NK-92 (cell line): Measurements from ENCODE around the gene STRA8.

Source experiments
- DNase-seq: peaks from one replicate; lab custom pipeline; 2025; ENCODE audit not compliant: unreplicated experiment; lab: John Stamatoyannopoulos, UW

STRA8 gene, protein sequence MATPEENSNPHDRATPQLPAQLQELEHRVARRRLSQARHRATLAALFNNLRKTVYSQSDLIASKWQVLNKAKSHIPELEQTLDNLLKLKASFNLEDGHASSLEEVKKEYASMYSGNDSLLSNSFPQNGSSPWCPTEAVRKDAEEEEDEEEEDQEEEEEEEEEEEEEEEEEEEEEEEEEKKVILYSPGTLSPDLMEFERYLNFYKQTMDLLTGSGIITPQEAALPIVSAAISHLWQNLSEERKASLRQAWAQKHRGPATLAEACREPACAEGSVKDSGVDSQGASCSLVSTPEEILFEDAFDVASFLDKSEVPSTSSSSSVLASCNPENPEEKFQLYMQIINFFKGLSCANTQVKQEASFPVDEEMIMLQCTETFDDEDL

GRCh38 chr7:135233570-135233969 lies at the start of gene STRA8:
Gene STRA8, plus strand, starts transcription at chr7:135233838. Its CDS starts 6,687 bp downstream, at chr7:135240525.
- DNase-seq = no peak

DNA sequence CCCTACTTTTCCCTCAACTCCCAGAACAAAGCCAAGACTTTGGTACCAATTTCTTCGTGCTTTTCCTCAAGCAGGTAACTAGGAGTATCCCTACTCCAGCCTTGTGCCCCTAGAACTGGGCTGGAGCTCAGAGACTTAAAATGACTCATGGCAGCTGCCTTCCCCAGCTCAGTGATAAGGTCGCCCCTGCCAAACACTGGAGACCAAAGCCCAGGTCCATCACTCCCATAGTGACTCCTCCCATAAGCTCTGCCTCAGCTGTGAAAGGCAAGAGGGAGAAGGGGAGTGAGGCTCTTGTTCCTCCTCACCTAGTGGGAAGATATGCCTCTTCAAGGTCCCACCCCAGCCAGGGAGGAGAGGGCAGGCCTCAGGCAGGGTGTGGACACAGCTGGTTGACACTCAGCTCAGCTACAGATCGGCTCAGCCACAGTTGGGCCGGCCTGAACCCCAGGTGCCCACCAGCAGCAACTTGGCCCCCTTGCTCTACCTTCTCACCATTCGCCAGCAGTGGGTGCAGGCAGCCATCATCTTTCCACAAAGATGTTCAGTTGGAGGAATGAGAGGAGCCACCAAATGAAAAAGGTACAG lies 49.3 kb upstream of the STRA8 start:
- no peak for DNase-seq

DNA sequence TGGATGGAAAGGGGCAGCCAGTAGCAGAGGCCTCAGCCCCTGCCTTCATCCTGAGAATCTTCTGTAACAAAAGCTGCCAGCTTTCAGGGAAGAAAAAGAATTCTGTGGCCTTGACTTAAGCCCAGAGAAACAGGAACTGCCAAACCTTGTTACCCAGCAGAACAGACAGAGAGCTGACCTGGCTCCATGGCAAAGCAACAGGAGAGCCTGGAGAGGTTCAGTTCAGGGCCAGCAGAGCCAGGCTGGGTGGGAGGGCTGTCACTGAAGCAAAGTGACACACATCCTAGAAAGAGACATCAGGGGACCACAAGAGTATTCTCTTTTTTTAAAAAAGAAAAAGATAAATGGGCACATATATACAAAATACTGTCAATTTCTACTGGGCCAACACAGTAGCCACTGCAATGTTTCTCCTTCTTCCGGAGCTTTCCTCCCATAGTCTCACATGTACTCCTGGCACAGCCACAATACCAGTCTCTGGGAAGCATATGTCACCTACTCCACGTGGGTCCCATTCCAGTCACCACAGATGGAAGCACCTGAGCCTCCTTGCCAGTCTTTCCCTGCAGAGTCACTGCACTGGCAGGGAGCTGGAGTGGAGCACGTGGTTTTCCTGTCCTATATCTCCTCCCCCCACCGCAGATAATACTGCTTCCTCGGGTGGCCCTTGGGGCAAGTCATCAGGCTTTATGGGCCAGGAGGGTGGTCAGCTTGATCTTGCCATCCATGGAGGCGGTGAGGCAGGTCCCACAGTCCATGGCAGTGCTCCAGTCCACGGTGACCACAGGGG lies 48.0 kb upstream of the STRA8 start:
- no peak for DNase-seq

GRCh38 chr7:135186261-135186540 lies 47.4 kb upstream of the STRA8 start:
- no peak for DNase-seq

- no peak for DNase-seq
Measured at GRCh38 chr7:135186841-135187253, 46.8 kb upstream of the STRA8 start.

GRCh38 chr7:135188298-135188984 lies 45.2 kb upstream of the STRA8 start:
- DNase-seq = no peak

- no peak for DNase-seq
Measured at GRCh38 chr7:135189221-135189662, 44.4 kb upstream of the STRA8 start.

DNA sequence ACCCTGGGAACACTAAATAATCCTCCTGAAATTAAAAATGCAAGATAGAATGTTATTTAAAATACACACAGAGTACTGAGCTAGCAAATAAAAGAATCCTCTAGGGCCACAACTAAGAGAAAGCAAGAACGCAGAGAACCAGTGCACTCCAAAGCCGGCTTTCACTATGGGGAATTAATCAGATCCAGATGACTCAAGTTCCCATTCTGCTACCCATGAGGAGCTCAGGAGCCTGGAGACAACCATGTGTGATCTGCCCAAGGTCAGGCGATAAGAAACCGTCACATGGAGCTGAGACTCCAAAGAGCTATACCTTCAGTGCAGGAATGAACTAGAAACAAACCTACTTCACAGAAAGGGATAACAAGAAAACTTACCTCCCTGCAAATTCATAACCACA lies 43.7 kb upstream of the STRA8 start:
- DNase-seq = no peak

DNA sequence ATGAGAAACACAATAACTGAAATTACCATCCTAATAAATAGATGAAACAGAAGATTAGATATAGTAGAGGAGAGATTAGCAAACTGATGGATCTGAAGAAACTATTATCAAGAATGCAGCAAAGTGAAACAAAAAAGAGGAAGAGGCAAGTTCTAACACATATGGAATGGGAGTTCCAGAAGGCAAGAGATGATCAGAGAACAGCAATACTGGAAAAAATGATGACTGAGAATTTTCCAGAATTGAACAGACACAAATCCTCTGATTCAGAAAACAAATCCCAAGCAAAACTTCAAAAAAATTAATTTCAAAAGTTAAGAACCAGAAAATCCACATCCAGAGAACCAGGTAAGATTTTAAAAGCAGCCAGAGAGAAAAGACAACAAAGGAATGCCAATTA lies 42.9 kb upstream of the STRA8 start:
- DNase-seq = no peak

DNA sequence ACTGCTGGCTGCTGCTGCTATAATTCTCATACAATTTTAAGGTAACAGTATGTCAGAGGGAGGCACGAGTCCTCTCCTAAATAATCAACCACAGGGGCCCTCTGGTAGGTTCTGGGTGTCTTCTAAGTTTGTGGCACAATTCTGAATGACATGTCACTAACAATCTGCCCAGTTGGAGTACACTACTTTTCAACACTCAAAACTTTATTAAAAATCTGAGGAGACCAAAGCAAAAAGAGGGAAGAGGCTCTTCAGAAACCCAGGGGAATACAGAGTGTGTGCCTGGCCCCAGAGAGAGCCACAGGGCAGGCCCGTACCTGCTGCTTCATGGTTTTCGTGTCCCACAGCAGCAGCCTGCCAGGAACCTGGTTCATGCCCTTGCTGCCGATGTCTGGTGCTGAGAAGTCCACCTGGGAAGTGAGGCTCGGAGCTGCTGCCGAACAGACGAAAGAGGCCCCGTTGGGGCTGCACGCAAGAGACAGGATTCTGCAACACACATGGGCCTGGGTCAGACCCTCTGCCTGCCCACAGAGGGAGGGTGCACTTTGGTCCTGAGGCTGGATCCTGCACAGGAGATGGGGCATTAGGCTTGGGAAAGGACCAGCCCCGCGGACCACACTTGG lies 40.6 kb upstream of the STRA8 start:
- no peak for DNase-seq

DNA sequence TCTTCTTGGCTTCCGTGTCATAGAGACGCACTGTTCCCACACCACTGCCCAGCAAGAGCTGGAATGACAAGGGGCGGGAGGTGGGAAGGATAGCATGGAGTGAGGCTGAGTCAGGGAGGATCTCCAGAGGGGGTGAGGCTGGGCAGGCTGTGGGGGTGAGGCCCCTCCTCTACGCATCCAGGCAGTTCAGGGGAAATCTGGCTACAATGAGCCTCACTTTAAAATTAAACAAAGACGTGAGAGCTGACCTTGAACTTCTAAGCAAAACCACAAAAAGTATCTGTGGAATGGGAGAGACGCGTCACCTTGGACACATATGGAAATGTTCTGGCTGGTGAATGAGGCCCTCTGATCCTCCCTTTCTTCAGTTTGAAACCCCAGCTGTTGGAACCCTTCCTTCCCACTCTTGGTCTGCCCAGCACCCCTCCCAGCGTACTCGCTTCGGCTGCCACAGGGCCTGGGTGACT lies 40.0 kb upstream of the STRA8 start:
- DNase-seq = no peak

DNA sequence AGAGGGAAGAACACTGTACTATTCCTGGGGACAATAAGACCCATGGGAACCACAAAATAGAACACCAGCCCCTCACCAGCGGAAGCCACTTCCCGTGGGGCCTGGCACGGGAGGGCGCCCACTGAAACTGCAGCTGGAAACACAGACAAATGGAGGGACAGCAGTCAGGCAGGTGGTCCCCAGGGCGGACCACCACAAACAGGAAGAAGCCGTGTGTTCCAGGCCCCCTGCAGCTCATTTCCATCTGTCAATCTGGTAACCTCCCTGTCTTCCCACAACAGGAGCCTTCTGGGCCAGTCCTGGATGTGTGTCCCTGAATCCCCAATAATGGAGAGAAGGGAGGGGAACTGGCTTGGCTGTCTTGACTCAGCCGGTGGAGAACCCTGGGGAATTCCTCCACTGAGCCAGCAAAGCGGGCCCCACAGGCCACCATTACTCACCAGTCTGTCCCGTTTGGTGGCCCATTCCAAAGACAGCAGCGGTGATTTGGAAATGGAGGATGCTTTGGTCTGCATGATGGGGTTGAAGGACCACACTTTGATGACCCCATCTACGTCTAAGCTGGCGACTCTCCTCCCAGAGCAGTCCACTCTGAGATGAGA lies 39.0 kb upstream of the STRA8 start:
- DNase-seq = no peak

DNA sequence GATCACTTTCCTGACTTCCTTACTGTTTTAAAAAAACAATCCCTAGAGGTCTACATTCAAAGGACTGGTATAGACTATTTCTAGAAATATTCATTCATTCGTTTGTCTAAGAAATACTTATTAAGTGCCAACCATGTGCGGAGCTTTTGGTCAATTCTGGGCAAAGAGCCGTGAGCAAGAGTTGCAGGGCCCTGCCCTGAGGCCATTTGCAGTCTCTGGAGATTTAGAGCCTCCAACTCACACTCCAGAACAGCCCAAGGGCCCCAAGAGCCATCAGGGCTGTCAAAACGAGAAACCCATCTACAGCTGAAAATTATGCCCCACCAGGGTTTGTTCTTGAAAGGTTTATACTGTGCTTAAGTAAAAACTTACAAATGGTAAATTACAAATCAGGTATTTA lies 38.5 kb upstream of the STRA8 start:
- DNase-seq = no peak

GRCh38 chr7:135195968-135196629 lies 37.5 kb upstream of the STRA8 start:
- DNase-seq = no peak

DNA sequence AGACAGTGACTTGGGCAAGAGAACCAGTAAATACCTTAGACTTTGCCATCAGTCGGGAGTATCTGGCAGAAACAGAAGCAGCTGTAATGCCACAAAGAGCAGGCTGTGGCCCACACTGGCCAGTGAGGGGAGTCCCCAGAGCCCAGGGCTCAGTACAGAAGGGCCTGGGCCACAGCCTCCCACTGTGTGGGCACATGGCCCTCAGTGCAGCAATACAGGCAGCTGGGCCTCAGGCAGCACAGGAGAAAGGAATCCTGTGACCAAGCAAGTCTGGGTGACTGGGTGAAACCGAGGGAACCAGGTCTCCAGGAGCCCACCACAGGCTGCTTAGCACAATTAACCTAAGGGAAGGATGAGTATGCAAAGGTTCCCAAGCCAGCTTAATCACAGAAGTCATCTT lies 36.3 kb upstream of the STRA8 start:
- DNase-seq = no peak

- DNase-seq = no peak
Measured at GRCh38 chr7:135197906-135198655, 35.6 kb upstream of the STRA8 start.

- DNase-seq = no peak
Measured at GRCh38 chr7:135199439-135199838, 34.2 kb upstream of the STRA8 start.

GRCh38 chr7:135200821-135201331 lies 32.8 kb upstream of the STRA8 start:
- no peak for DNase-seq

DNA sequence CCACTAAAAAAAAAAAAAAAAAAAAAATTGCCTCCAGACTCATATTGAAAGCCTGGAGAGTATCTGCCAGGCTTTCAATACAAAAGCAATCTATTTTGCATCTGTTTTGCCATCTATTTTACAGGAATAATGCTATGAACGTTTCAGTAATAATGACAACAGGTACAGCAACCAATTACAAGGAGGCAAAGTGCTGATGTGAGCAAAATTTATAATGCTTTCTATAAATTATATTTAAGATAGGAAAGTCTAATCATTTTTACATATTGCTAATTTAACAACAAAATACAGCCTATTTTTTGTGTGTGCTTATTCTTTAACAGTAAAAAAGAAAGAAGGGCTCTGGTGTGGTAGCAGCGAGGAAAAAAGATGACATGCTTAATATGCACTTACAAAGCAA lies 32.3 kb upstream of the STRA8 start:
- no peak for DNase-seq
